ENCODE measurements around the gene DRAXIN.

The DRAXIN gene, protein sequence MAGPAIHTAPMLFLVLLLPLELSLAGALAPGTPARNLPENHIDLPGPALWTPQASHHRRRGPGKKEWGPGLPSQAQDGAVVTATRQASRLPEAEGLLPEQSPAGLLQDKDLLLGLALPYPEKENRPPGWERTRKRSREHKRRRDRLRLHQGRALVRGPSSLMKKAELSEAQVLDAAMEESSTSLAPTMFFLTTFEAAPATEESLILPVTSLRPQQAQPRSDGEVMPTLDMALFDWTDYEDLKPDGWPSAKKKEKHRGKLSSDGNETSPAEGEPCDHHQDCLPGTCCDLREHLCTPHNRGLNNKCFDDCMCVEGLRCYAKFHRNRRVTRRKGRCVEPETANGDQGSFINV

DNA sequence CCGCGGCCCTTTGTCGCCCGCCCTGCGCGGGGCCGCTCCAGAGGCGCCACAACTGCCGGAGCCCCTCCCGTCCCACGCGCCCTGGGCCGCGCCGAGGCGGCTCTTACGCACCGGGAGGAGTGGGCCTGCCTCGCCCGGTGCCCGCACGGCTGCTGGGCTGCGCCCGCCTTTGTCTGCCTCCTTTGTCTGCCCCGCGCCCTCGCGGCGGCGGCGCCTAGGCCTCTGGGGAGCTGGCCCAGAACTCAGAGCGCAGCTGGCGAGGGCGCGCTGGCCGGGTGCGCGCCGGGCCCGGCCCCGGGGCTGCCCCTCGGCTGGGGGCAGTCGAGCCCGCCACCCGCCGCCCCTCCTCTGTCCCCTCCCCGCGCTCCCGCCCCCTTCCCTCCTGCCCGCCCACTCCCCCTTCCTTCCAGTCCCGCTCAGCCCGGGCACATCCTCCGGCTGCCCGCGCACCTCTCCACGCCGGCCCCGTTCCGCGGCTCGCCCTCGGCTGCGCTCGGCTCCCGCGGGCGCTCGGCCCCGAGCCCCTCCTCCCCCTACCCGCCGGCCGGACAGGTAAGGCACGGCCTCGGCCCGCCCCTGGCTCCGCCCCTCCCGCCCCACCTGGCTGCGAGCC is at the start of gene DRAXIN:
Gene DRAXIN (plus strand): TSS at position 409 of the 613 bp plus-strand sequence. CDS start 14,549 bp downstream, outside the sequence.
- no peak for DNase-seq (ENCODE audit: low read depth)

DNA sequence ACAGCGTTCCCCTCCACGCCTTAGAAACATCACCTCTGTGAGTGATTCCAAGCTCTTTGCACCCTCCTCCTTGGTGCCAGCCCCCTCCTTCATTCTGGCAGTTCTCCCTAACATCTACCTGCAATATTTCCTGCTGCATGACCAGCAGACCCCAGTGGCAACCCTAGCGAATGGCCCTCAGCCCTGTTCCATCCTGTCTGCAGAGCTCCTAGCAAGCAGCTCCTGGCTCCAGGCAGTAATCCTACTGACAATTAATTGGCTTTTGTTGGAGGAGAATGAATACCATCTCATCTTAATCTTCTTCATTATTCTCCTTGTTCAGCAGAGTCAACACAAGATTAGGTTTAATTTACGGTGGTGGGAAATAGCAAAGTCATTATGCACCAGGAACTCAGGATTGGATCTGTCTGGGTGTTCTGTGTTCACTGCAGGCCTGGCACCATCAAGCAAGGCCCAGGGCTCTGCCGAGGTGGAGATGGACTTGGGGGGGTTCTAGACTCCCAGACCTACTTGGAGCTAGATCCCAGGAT is 49.7 kb upstream of the DRAXIN start:
- DNase-seq (ENCODE audit: low read depth) = no peak

DNA sequence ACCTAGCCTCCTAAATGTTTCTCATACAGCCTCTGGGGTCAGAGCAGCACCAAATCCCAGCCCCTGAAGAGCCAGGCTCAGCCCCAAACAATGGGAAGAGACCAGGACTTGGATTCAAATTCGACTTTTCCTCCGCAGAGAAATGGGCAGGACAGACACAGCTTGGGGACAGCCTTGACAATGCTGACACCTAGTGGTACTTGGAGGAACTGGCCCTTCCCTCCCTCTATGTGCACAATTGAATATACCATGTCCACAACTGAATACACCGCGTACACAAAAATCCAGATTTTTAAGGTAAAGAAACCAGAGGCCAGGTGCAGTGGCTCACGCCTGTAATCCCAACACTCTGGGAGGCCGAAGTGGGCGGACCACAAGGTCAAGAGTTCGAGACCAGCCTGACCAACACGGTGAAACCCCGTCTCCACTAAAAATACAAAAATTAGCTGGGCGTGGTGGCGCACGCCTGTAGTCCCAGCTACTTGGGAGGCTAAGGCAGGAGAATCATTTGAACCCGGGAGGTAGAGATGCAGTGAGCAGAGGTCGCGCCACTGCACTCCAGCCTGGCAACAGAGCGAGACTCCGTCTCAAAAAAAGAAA is 49.0 kb upstream of the DRAXIN start:
- DNase-seq (ENCODE audit: low read depth) = peak; percentile 24

DNA sequence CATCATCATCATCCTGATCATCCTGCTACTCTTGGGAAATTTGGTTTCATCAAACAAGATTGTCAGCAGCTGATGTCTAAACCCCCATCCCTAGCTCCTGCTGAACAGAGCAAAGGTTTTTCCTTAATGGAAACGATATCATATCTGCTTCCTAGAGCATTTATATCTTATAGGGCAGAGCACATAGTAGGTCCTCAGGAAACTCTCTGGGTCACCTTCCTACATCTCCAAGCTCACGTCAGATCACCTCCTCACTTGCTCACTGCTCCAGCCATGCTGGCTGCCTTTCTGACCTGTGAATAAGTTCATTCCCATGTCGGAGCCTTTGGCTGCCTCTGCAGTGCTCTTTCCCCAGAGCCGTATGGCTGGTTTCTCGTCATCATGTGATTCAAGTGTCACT is 47.7 kb upstream of the DRAXIN start:
- DNase-seq (ENCODE audit: low read depth) = no peak

DNA sequence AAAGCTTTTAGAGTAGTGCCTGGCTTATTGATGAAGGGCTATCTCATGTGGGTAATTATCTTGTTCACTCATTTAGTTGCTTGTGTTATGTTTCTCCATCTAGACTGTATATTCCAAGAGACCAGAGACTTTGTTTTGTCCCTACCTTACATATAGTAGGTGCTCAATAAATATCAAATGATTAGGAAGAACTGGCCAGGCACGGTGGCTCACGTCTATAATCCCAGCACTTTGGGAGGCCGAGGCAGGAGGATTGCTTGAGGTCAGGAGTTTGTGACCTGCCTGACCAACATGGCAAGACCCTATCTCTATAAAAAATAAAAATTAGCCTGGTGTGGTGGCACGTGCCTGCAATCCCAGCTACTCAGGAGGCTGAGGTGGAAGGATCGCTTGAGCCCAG is 46.2 kb upstream of the DRAXIN start:
- no peak for DNase-seq (ENCODE audit: low read depth)

DNA sequence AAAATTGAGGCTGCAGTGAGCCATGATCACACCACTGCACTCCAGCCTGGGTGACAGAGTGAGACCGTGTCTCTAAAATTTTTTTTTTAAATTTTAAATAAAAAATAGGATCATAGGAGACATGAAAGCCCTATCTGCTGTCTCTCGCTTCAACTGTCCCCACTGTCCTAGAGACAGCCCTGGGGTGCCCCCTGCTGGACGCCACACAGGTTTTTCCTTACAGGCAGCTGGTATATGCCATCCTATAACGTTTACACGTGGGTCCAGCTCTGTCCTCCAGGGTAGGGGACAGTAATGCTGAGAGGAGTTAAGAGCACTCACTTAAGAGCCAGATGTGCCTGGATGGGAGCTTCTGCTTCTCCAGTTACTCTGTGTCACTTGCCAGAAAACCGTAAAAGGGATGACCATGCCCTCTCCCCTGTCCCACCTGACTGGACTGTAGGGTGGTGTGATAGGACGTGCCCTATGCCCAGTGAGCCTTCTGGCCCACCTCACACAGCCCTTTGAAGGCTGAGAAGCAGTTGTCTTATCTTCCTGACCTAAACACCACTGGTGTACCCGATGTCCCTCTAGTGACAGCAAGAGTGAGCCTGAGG is 45.7 kb upstream of the DRAXIN start:
- DNase-seq (ENCODE audit: low read depth) = peak; percentile 34

DNA sequence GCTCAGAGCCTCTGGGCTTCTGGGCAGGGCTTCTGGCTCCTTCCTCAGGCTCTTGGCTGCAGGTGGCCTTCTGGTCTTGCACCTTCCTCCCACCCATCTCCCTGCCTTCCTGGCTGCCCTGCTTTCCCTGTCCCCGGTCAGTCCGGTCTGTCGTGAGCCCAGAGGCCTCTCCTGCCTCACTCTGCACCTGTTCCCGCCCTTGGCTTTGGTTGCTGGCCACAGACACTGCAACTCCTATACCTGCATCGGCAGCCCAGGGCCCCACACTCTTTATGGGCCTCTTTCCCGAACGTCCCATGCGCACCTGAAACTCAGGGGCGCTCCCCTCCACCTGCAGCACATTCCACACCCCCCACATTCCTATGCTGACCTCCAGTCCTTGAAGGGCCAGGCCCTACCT is 45.2 kb upstream of the DRAXIN start:
- DNase-seq (ENCODE audit: low read depth) = no peak

DNA sequence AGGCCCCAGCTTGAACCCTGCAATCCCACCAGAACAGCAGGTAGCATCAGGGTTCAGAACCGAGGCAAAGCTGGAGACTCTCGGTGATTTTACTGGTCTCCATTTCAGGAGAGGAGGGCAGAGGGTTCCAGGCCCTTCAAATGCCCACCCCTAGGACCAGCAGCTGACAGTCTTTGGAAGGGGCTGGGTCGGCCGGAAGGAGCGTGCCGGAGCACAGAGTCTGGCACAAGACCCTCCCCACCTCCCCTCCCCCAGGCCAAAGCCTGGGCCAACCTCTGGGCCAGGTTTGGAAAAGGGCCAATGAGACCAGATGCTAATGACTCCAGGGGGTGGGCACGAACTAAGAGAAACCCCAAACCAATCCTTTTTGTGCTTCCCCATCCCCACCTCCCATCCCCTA is 44.2 kb upstream of the DRAXIN start:
- DNase-seq (ENCODE audit: low read depth) = no peak

DNA sequence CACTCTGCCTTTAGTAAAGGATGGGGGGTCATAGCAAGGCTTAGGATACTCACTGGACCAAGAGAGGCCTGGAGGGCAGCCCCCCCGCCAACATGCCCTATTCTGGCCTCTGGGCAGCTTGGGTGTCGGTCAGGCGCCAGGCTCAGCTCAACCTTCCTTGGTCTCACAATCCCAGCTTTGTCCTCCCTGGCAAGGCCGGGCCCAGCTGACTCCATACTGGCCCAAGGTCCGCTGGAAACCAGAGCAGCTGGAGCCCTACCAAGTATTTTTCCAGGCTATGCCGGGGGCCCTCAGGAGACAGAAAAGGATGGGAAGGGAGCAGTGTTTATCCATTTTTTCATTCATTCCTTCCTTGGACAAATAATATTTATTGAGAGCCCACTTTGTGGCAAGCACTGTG is 43.5 kb upstream of the DRAXIN start:
- DNase-seq (ENCODE audit: low read depth) = no peak

DNA sequence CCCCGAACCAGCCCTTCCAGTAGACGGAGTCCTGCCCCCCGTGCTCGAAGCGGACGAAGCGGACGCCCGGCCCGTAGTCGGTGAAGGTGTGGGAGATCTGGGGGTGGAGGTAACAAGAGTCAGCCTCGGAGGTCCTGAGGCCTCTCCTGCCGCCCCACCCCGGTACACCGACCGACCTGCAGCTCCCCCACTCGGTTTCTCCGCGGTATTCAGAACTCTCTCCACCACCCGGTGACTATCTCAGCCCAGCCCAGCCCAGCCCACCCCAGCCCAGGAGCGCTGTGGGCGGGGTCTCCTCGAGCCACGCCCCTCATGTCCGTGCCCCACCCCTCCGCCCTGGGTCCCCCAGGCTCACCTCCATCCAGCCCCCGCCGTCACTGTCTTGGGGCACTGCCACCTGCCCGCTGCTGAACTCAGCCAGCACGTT is 42.8 kb upstream of the DRAXIN start:
- DNase-seq (ENCODE audit: low read depth) = no peak

DNA sequence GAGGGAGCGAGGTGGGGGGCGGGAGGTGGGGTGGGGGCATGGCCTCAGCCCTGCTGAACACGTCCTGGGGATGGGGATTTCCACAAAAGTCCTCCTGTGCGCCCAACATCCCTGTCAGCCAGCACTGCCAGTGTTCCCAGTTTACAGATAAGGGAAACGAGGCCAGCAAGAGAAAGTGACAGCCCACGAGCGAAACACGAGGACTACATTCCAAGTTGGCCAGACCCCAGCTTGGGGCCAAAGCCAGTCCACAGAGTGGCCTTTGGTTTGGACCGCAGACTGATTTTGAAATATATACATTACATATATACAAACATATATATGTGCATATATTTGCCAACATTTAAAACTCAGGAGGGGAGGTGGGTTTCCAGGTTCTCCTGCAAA is 42.3 kb upstream of the DRAXIN start:
- DNase-seq (ENCODE audit: low read depth) = no peak

DNA sequence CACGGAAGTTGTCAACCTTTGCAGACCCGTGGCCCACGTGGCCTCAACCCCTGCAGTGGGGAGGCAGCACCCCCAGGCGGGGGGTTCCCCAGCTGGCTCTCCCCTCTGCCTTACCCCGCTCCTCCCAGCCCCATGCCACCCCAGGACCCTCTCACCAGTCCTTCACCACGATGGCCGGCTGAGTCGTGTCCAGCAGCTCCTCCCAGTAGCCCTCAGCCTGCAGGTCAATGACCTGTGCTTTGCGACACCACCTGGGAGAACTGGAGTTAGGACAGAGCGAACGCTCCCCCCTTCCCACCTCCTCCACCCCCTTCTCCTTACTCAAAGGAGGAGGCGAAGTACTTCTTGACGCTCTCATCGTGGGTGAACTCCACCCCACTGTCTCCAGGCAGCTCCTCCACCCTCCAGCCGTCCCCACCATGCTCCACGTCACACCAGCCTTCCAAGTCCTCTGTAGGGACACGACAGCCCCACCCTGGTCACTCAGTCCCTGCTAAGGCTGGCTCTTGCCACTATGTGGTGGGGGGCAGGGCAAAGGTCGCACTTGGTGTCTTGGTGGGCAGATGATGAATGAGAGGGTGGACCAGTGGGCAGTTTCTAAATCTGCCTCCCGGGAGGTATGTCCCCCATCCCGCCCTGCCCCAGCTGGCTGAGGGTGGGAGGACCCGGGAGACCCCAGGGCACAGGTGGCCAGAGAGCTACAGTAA is 41.7 kb upstream of the DRAXIN start:
- DNase-seq (ENCODE audit: low read depth) = no peak

DNA sequence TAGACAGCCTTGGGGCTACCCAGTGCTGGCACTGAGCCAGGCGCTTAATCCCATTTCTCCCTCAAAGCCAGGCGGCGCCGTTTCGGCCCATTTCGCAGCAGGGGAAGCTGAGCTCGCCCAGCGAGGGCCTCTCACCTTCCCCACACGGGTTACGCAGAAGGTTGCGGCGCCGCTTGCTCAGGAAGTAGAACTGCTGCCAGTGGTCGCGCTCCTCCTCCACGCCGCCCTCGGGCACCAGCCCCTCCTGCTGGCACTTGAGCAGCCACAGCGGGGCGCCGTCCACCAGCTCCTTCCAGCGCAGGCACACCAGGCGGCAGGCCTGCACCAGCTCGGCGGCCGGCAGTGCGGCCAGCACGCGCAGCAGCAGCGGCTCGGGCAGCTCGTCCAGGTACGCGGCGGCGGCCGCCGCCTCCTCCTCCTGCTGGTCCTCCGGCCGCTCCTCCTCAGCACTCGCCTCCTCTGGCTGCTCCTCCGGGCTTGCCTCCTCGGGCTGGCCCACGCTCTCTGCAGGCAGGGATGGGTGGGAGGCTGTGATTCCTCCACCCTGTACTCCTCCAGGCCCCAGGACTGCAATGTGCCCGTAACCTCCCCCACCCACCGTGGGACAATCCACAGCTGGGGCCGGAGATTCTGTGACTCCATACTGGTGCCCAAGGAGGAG is 41.0 kb upstream of the DRAXIN start:
- DNase-seq (ENCODE audit: low read depth) = no peak

DNA sequence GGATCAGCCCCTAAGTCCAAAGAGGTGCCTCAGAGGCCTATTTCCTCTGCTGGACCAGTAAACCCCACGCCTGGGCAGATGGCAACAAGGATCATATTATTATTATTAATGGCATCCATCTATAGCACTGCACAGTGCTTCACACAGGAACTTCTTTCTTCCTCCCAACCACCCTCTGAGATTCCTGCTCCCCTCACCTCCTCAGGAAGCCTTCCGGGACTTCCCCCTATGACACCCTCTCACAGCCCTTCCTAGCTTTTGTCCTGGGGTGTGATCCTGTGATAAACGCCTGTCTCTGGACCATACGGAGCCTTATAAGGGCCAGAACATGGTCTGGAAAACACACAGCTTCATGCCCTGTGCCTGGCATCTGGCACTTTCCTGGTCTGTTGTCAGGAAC is 40.5 kb upstream of the DRAXIN start:
- no peak for DNase-seq (ENCODE audit: low read depth)

DNA sequence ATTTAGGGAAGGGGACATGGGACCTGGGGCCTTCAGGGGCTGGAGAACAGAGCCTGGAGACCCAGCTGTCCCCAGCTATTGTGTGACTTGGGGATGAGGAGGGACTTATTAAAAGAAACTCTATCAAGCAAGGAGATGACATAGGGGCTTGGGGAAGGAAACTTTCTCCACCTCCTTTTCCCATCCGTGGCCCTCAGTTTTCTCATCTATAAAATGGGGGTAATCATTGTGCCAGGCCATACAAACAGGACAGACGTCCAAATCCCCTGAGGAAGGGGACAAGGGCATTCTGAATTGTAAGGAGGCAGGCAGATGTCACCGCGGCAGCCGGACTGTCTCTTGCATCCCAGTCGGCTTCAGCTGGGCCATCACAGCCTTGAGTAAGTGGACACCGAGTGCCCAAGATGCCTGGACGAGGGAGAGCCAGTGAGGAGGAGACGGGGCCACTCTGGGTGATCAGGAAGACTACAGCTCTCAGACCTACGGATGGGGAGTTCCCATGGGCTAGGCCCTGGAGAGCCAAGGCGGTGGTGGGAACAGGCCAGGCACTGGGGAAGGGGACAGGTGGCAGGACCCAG is 39.2 kb upstream of the DRAXIN start:
- no peak for DNase-seq (ENCODE audit: low read depth)

DNA sequence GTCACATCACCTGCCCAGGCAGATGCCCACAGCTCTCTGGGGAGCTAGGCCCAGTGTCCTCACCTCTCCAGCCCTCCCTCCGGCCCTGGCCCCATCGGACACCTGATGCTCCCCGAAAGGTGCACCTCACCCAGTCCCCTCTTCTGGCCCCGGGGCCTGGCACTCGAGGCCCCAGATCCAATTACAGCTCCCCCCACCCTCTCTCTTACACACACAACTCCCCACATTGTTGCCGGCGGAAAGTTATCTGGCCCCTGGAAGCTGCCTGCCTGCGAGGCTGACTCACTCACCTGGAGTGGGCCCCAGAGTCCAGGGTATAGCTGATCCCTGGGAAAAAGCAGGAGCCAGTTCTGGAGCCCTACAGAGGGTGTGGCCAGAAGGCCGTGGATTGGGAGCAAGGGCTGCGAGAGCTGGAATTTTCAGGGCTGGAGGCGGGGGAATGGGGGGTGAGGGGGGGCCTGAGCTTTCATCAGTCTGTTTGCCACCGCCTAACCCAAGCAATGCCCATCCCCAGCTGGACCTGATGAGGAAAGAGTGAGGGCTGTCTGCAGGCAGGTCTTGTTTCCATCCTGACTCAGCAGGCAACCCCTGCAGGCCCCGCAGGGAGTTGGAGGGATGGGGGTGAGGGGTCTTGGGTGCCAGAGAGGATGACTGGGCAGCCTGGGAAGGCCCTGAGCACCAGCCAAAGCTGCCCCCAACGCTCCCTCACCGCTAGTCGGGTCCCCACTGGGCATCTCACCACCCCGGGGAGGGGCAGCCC is 38.2 kb upstream of the DRAXIN start:
- DNase-seq (ENCODE audit: low read depth) = no peak

DNA sequence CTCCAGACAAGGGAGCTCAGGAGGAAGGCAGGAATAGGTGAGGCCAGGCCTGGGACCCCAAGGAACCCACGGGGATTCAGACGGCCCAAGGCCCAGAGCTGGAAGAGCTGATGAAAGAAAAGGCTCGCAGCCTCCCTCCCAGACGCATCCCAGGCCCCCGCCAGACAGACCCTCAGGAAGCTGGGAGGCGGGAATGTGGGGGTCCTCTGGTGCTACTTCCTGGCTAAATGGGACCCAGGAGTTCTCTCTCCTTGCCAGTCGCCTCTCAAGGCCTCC is 37.7 kb upstream of the DRAXIN start:
- no peak for DNase-seq (ENCODE audit: low read depth)

DNA sequence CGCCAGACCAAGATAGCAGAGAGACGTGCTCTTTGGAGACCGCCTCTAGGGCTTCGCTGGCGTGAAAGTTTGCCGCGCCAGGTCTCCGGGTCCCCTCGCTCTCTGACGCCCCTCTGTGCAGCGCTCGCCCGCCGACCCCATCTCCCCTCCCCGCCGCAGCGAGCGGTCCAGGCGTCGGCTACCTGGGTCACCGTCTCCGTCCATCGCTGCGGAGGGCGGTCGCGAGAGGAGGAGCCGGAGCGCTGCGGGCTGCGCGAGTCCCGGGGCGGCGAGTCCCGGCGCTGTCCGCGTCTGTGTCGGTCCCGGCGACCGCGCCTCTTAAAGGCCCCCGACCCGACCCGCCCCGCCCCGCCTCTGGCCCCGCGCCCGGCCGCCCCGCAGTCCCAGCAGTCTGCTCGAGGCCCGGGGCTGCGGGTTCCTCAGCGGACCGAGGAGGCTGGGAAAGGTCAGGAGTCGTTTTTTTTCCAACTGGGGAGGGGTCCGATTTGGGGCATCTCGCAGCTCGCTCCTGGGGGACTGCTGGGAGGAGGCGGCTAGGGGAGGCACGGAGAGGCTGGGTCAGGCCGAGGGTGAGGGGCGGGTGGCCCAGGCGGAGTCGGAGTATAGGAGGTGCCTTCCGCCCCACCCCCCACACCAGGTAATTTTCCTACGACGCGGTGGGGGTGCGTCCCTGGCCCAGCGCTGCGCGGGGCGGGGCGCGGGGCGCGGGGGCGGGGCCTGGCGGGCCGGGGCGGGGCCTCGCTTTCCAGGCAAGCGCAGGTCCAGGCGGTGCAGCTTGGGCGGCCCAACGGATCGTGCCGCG is 37.2 kb upstream of the DRAXIN start, which contains the start of the genes FBXO2 and FBXO44:
Gene FBXO2 (minus strand): TSS at position 293 of the 802 bp plus-strand sequence. CDS start 89 bp downstream, at position 204.
Gene FBXO44 (plus strand): TSS at position 741 of the 802 bp plus-strand sequence. CDS start 959 bp downstream, outside the sequence.
- DNase-seq (ENCODE audit: low read depth) = no peak

DNA sequence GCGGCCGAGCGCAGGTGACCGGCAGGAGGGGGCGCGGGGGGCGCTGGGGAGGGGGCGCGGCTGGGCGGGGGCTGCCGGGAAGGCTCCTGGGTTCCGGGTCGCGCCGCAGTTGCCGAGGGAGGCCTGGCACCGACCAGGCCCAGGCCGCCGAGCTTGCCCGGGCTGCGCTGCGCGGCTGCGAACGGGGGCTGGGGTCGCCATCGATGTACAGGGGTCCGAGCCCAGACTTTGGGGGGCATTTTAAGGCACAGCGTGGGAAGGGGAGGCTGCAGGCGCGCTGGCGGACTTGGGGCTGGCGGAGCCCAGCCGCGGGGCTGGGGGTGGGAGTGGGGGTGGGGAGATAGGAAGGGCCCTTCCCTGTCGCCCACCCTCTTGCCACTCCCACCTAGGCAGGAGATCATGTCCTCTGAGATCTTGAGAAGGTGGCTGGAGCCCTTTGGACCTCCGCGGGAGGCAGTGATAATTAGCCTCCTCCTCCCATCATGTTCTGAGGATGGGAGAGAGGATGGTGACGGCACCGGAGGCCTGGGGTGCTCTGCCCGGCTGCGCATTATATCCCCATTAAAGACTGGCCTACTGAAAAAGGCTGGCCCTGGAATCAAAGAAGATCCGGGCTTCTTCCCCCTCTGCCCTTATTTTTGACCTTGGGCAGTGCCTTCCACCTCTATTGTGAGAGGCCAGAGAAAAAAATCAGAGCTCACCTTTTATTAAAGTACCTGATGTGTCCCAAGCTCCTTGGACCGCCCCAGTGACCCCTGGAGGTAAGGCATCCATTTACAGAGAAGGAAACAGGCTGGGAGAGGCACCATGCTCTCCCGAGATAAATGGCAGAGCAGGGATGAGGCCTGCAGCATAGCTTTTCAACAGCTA is 36.3 kb upstream of the DRAXIN start:
- no peak for DNase-seq (ENCODE audit: low read depth)

Data from non-pigmented ciliary epithelial cell (primary cell).